ENCODE data around the gene SERAC1. TPM values are rescaled to one million over a fixed set of nuclear protein-coding genes. Genes with fewer than 3 reads are reported as not detected.

Gene SERAC1
- total and polyA plus RNA-seq, 10 of the 15 experiments (the other 5 are each of a cell fraction or from before 2014, with no cell fraction given) = 0.76 to 2.9 (median 2.2) TPM

DNA sequence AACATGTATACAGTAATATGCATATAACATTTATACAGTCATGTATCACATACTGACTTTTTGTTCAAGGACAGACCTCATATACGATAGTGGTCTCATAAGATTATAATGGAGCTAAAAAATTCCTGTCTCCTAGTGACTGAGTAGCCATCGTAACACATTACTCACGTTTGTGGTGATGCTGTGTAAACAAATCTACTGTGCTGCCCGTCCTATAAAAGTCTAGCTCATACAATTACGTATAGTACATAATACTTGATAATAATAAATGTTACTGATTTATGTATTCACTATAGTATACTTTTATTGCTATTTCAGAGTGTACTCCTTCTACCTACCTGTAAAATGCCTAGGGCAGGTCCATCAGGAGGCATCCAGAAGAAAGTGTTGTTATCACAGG lies 17.4 kb downstream of the SERAC1 start:
- no peak overlapping the region for H3K4me2 ChIP-seq (ENCODE audit: control insufficient read depth, insufficient read depth)
- no peak overlapping the region for H2AFZ ChIP-seq (ENCODE audit: control insufficient read depth, low read depth, low read length)
- no peaks in the 10 kb centered on the region for H3K79me2 ChIP-seq (ENCODE audit: control insufficient read depth, insufficient read depth, low read length)
- no peaks in the 10 kb centered on the region for H3K27me3 ChIP-seq (replicated peaks in 1 of 2; ENCODE audit: control insufficient read depth in 2 of 2, insufficient read depth in 2 of 2, low read length in 1 of 2)
- no peaks in the 10 kb centered on the region; a peak in 1 of 4 replicates for H3K36me3 ChIP-seq (ENCODE audit: control insufficient read depth in 2 of 2, insufficient read depth in 2 of 2, low read length in 1 of 2)
- no peak for DNase-seq (ENCODE audit: low read depth, low spot score)
- ChIA-PET CTCF (interaction anchor here (1.2 to 1.3 kb wide), 2 partner anchors 11 to 70 kb away, joined by 3 to 4 read pairs; no protein-coding TSS in a partner anchor), POLR2A (no interaction called here), RAD21 (ENCODE audit: unreplicated experiment) (no interaction called here), SMC1A (ENCODE audit: uncharacterized antibody, unreplicated experiment) (interaction anchor here (0.7 to 2.1 kb wide), 3 partner anchors 9 to 17 kb away, joined by 3 to 4 read pairs (median 3); no protein-coding TSS in a partner anchor)
- in situ Hi-C loops (cut with MboI) (no loop called here), intact Hi-C loops (cut with micrococcal nuclease; ENCODE audit: unreplicated experiment) (no loop called here)
- H3K27ac ChIP-seq (ENCODE audit: control insufficient read depth, insufficient read depth) = no peak overlapping the region
- no TSS peak for BruUV-seq (replicated peaks)
- H3K9me3 ChIP-seq (replicated peaks; ENCODE audit: control insufficient read depth, insufficient read depth, low read length) = no peaks in the 10 kb centered on the region
- TF ChIP-seq PAX8 (IDR thresholded peaks at IDR 0.05) (no peak), NR2C2 (IDR thresholded peaks at IDR 0.05; ENCODE audit: borderline replicate concordance, control insufficient read depth, insufficient read length, low read depth) (no peak), TCF3 (IDR thresholded peaks at IDR 0.05; ENCODE audit: borderline replicate concordance, insufficient read depth, low read depth, low read length) (no peak), RAD51 (IDR thresholded peaks at IDR 0.05) (no peak)
- no peaks in the 10 kb centered on the region for H3K4me1 ChIP-seq (ENCODE audit: control insufficient read depth, insufficient read depth, low read length)
- no peak for ATAC-seq
- H4K20me1 ChIP-seq (ENCODE audit: control insufficient read depth, insufficient read depth) = no peaks in the 10 kb centered on the region
- H3K9ac ChIP-seq (ENCODE audit: control insufficient read depth, insufficient read depth, low read length) = no peak overlapping the region
- no peak for FAIRE-seq
- no peak overlapping the region for H3K4me3 ChIP-seq
- WGBS (ENCODE audit: insufficient coverage, insufficient replicate concordance, low lambda C conversion rate, missing lambda C conversion rate) = 82% methylated on average over 5 of the region's 5 CpGs

DNA sequence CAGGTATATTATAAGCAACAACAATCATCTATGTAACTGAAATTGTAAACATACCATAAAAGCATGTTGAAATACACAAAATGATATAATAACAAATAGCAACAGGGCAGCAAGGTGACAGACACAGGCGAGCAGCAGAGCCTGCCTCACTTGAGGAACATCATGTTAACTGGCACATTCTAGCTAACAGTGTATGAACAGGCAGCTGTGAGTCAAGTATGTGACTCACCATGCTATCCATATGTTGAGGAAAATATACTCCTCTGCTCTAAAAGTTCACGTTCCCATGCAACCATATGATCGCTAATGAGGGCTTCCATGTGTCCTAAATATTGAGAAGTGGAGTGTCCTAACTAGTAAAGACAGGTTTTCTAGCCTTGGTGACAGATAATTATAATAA lies 18.4 kb downstream of the SERAC1 start:
- Histone ChIP-seq H3K4me1 (ENCODE audit: control insufficient read depth, insufficient read depth, low read length) (no peaks in the 10 kb centered on the region), H3K79me2 (ENCODE audit: control insufficient read depth, insufficient read depth, low read length) (no peaks in the 10 kb centered on the region), H3K9me3 (replicated peaks; ENCODE audit: control insufficient read depth, insufficient read depth, low read length) (no peaks in the 10 kb centered on the region), H3K4me3 (no peak overlapping the region), H4K20me1 (ENCODE audit: control insufficient read depth, insufficient read depth) (no peaks in the 10 kb centered on the region), H3K4me2 (ENCODE audit: control insufficient read depth, insufficient read depth) (no peak overlapping the region), H3K27ac (ENCODE audit: control insufficient read depth, insufficient read depth) (no peak overlapping the region), H2AFZ (ENCODE audit: control insufficient read depth, low read depth, low read length) (no peak overlapping the region), H3K27me3 (replicated peaks in 1 of 2; ENCODE audit: control insufficient read depth in 2 of 2, insufficient read depth in 2 of 2, low read length in 1 of 2) (no peaks in the 10 kb centered on the region), H3K36me3 (ENCODE audit: control insufficient read depth in 2 of 2, insufficient read depth in 2 of 2, low read length in 1 of 2) (no peaks in the 10 kb centered on the region; a peak in 1 of 4 replicates), H3K9ac (ENCODE audit: control insufficient read depth, insufficient read depth, low read length) (no peak overlapping the region)
- WGBS (ENCODE audit: insufficient coverage, insufficient replicate concordance, low lambda C conversion rate, missing lambda C conversion rate) = 59% methylated on average over 3 of the region's 3 CpGs
- RAD21 ChIA-PET (ENCODE audit: unreplicated experiment) = no interaction called here
- FAIRE-seq = no peak
- BruUV-seq (replicated peaks) = no TSS peak
- SMC1A ChIA-PET (ENCODE audit: uncharacterized antibody, unreplicated experiment) = interaction anchor here (1.3 to 2.1 kb wide), 3 partner anchors 10 to 18 kb away, joined by 3 to 6 read pairs (median 4); no protein-coding TSS in a partner anchor
- intact Hi-C loops (cut with micrococcal nuclease; ENCODE audit: unreplicated experiment) (no loop called here), in situ Hi-C loops (cut with MboI) (no loop called here)
- no peak for ATAC-seq
- POLR2A ChIA-PET = no interaction called here
- CTCF ChIA-PET = interaction anchor here (0.6 to 1.3 kb wide), 2 partner anchors 10 to 1552 kb away, joined by 3 to 6 read pairs; no protein-coding TSS in a partner anchor
- no peak for DNase-seq (ENCODE audit: low read depth, low spot score)
- TF ChIP-seq MYB (IDR thresholded peaks at IDR 0.05; ENCODE audit: borderline replicate concordance, low read depth, low read length) = no peak
- TF ChIP-seq, protein P1, sequence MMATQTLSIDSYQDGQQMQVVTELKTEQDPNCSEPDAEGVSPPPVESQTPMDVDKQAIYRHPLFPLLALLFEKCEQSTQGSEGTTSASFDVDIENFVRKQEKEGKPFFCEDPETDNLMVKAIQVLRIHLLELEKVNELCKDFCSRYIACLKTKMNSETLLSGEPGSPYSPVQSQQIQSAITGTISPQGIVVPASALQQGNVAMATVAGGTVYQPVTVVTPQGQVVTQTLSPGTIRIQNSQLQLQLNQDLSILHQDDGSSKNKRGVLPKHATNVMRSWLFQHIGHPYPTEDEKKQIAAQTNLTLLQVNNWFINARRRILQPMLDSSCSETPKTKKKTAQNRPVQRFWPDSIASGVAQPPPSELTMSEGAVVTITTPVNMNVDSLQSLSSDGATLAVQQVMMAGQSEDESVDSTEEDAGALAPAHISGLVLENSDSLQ (IDR thresholded peaks at IDR 0.05) = no peak
- TF ChIP-seq, protein P2, sequence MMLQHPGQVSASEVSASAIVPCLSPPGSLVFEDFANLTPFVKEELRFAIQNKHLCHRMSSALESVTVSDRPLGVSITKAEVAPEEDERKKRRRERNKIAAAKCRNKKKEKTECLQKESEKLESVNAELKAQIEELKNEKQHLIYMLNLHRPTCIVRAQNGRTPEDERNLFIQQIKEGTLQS (IDR thresholded peaks at IDR 0.05; ENCODE audit: borderline replicate concordance, extremely low read depth, low read depth, low read length) = no peak
- no peak for TF ChIP-seq SUPT20H (IDR thresholded peaks at IDR 0.05; ENCODE audit: borderline replicate concordance, control insufficient read depth, low read depth, low read length)
- no peak for TF ChIP-seq BRCA1 (IDR thresholded peaks at IDR 0.05; ENCODE audit: low read depth, low read length)
- no peak for TF ChIP-seq IRF4 (IDR thresholded peaks at IDR 0.05; ENCODE audit: low read depth, low read length)
- TF ChIP-seq TARDBP (IDR thresholded peaks at IDR 0.05; ENCODE audit: borderline replicate concordance) = no peak
- TF ChIP-seq, protein P3, sequence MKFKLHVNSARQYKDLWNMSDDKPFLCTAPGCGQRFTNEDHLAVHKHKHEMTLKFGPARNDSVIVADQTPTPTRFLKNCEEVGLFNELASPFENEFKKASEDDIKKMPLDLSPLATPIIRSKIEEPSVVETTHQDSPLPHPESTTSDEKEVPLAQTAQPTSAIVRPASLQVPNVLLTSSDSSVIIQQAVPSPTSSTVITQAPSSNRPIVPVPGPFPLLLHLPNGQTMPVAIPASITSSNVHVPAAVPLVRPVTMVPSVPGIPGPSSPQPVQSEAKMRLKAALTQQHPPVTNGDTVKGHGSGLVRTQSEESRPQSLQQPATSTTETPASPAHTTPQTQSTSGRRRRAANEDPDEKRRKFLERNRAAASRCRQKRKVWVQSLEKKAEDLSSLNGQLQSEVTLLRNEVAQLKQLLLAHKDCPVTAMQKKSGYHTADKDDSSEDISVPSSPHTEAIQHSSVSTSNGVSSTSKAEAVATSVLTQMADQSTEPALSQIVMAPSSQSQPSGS (IDR thresholded peaks at IDR 0.05; ENCODE audit: low read length) = no peak

Measured in GM12878 (cell line).